HepG2 (cell line): ENCODE measurements around the gene HBEGF. TPM values are rescaled to one million over a fixed set of nuclear protein-coding genes. Genes with fewer than 3 reads are reported as not detected.
A peak's percentile ranks its signal among the peaks of the same experiment; 100 is the strongest.

Source experiments
- ATAC-seq: fragments of 200-7000 bp; cut with Tn5 transposase; 3 replicates; pipeline ENCODE4 v1.9.1; 2020; ENCODE audit warnings: mild to moderate bottlenecking, moderate library complexity
- BruUV-seq: library from RNA; stranded (reverse); fragments of 400-500 nt; replicated peaks from 2 replicates; lab custom pipeline; 2021; lab: Mats Ljungman, UMichigan
- CTCF ChIA-PET: fragments of 300-600 bp; formaldehyde crosslinking; extraction: SDS; loops from one replicate; lab custom pipeline; 2021; ENCODE audit warnings: low total read pairs, inconsistent platforms, low intra/inter-chr PET ratio; lab: Yijun Ruan, JAX
- POLR2A ChIA-PET: fragments of 350-600 bp; sonication (Branson Sonifier 250); formaldehyde crosslinking; loops from one replicate; lab custom pipeline; 2020; ENCODE audit warnings: antibody characterized with exemption, inconsistent platforms; lab: Yijun Ruan, JAX
- DNase-seq: peaks from one replicate; pipeline ENCODE4 v3.0.0-alpha.2; 2015; ENCODE audit warnings: low spot score
- FAIRE-seq: peaks from 3 replicates; lab custom pipeline; 2011; peaks lifted over from hg19 to GRCh38; lab: Jason Lieb, UNC
- H2AFZ ChIP-seq: one replicate; pipeline ENCODE4 v1.6.1; 2011; ENCODE audit warnings: low read length, inconsistent platforms
- H3K27ac ChIP-seq: fragments of 300-600 bp; 3 replicates; pipeline ENCODE4 v1.8.0; 2011; ENCODE audit warnings: mixed run types, mild to moderate bottlenecking, mixed read lengths, low read length, inconsistent platforms; ENCODE audit not compliant: insufficient read depth; ENCODE audit errors: extremely low read length
- H3K27me3 ChIP-seq, 2 experiments: fragments of 200-600 bp in 1 of 2; 2 replicates in 1 of 2; 3 replicates in 1 of 2; pipeline versions ENCODE4 v1.6.0 to v1.8.0; 2011; ENCODE audit warnings: low read length in 2 of 2, mild to moderate bottlenecking in 2 of 2, moderate library complexity in 2 of 2, inconsistent platforms in 1 of 2; ENCODE audit not compliant: insufficient read depth in 2 of 2, control insufficient read depth in 1 of 2
- H3K36me3 ChIP-seq, 2 experiments: fragments of 200-600 bp in 1 of 2; replicated peaks in 1 of 2; 2 replicates in 1 of 2; 3 replicates in 1 of 2; pipeline versions ENCODE4 v1.5.1 to v1.8.0; 2011; ENCODE audit warnings: low read length in 2 of 2, inconsistent platforms in 1 of 2; ENCODE audit not compliant: insufficient read depth in 2 of 2, control insufficient read depth in 1 of 2
- H3K4me1 ChIP-seq: 2 replicates; pipeline ENCODE4 v1.5.1; 2012; ENCODE audit warnings: low read length, inconsistent platforms; ENCODE audit not compliant: insufficient read depth
- H3K4me2 ChIP-seq: 2 replicates; pipeline ENCODE4 v1.6.0; 2011; ENCODE audit warnings: low read depth, low read length, inconsistent platforms
- H3K4me3 ChIP-seq, 3 experiments: fragments of 200-600 bp in 1 of 3; sonication (generic), shearing (Covaris generic) in 1 of 3; replicated peaks in 1 of 3; 2 replicates each; pipeline ENCODE4 v1.5.1; 2011 to 2016; ENCODE audit warnings: low read length in 3 of 3, inconsistent platforms in 2 of 3, low read depth in 2 of 3, mild to moderate bottlenecking in 2 of 3, control low read depth in 1 of 3, mixed read lengths in 1 of 3; ENCODE audit not compliant: insufficient read depth in 1 of 3
- H3K79me2 ChIP-seq: one replicate; pipeline ENCODE4 v1.6.1; 2011; ENCODE audit warnings: low read length, inconsistent platforms; ENCODE audit not compliant: insufficient read depth
- H3K9ac ChIP-seq: 2 replicates; pipeline ENCODE4 v1.6.0; 2011; ENCODE audit warnings: mild to moderate bottlenecking, low read depth, low read length, inconsistent platforms; ENCODE audit not compliant: insufficient read depth
- H3K9me3 ChIP-seq: 2 replicates; pipeline ENCODE4 v1.5.1; 2012; ENCODE audit warnings: mild to moderate bottlenecking, low read length
- H4K20me1 ChIP-seq: 2 replicates; pipeline ENCODE4 v1.6.0; 2011; ENCODE audit warnings: inconsistent platforms, mild to moderate bottlenecking, low read length, moderate library complexity; ENCODE audit not compliant: insufficient read depth
- AHDC1 ChIP-seq: sonication (generic); formaldehyde crosslinking; IDR thresholded peaks from 2 replicates; pipeline ENCODE4 v1.5.1; 2020; ENCODE audit warnings: mild to moderate bottlenecking, missing genetic modification reagents, borderline replicate concordance
- FOSL2 ChIP-seq: sonication (generic); formaldehyde crosslinking; IDR thresholded peaks from 2 replicates; pipeline ENCODE4 v1.4.0; 2020; ENCODE audit warnings: missing genetic modification reagents
- JUN ChIP-seq: sonication (generic); formaldehyde crosslinking; IDR thresholded peaks from 2 replicates; pipeline ENCODE4 v1.4.0; 2020; ENCODE audit warnings: mild to moderate bottlenecking, missing genetic modification reagents
- MBD4 ChIP-seq: IDR thresholded peaks from 2 replicates; pipeline ENCODE4 v1.6.1; 2012; ENCODE audit warnings: low read length, inconsistent platforms, borderline replicate concordance
- NR2C2 ChIP-seq: sonication (generic); formaldehyde crosslinking; IDR thresholded peaks from 2 replicates; pipeline ENCODE4 v1.4.0; 2020; ENCODE audit warnings: missing genetic modification reagents, mild to moderate bottlenecking, moderate library complexity, borderline replicate concordance
- PATZ1 ChIP-seq: sonication (generic); formaldehyde crosslinking; IDR thresholded peaks from 2 replicates; pipeline ENCODE4 v1.4.0; 2020; ENCODE audit warnings: missing genetic modification reagents
- SOX5 ChIP-seq: IDR thresholded peaks from 2 replicates; pipeline ENCODE4 v1.6.1; 2016; ENCODE audit warnings: borderline replicate concordance
- ZBTB7B ChIP-seq: sonication (generic); formaldehyde crosslinking; IDR thresholded peaks from 2 replicates; pipeline ENCODE4 v1.4.0; 2020; ENCODE audit warnings: missing genetic modification reagents
- ZNF264 ChIP-seq: sonication (generic); formaldehyde crosslinking; IDR thresholded peaks from 2 replicates; pipeline ENCODE4 v1.4.0; 2020; ENCODE audit warnings: missing genetic modification reagents
- ZNF776 ChIP-seq: sonication (generic); formaldehyde crosslinking; IDR thresholded peaks from 2 replicates; pipeline ENCODE4 v1.4.0; 2020; ENCODE audit warnings: mild to moderate bottlenecking, missing genetic modification reagents
- ZZZ3 ChIP-seq: sonication (generic); formaldehyde crosslinking; IDR thresholded peaks from 2 replicates; pipeline ENCODE4 v1.4.0; 2020; ENCODE audit warnings: missing genetic modification reagents, mild to moderate bottlenecking, borderline replicate concordance
- WGBS: methylation state at CpG from one replicate; pipeline ENCODE4 v1.1.6; 2017; ENCODE audit warnings: low lambda C conversion rate; 5-methylcytosine and 5-hydroxymethylcytosine counted together
- in situ Hi-C: cut with HindIII; loops from 2 replicates; pipeline ENCODE4 v1.10.0; 2017; ENCODE audit warnings: low pct_unique_long_range_greater_than_20kb; ENCODE audit not compliant: extremely low pct_ligation_motif_present
- intact Hi-C: fragments of 100-400 bp; cut with micrococcal nuclease; formaldehyde crosslinking; loops from one replicate; pipeline ENCODE4 v1.10.0; 2022; ENCODE audit not compliant: unreplicated experiment
- polyA plus RNA-seq, 8 experiments: library from polyadenylated mRNA; depleted of rRNA in 3 of 8; stranded (reverse) in 7 of 8; unstranded in 1 of 8; fragments of >200 nt; fragmentation: Illumina TruSeq in 4 of 8; extraction: Trizol in 4 of 8; gene quantifications; 2 replicates each; pipeline versions ENCODE4 v1.2.1 to v1.2.3, GENCODE V29; 2011 to 2016; ENCODE audit warnings: low read depth in 4 of 8, missing spikeins in 1 of 8, mixed read lengths in 1 of 8; ENCODE audit not compliant: insufficient read depth in 1 of 8
- total RNA-seq, 5 experiments: library from RNA; depleted of rRNA; stranded (reverse); fragments of >200 nt; fragmentation: Illumina TruSeq; extraction: Trizol; gene quantifications; 2 replicates each; pipeline ENCODE4 v1.2.3, GENCODE V29; 2016; ENCODE audit warnings: low read depth in 1 of 5

HBEGF gene
- total and polyA plus RNA-seq, 2 of the 13 experiments (the other 11 are each of a cell fraction or from before 2014, with no cell fraction given), result 1.7 to 5.0 TPM

GRCh38 chr5:140345919-140346347, 470 bp downstream of the HBEGF start (continued):
- TF ChIP-seq ZBTB7B (CRISPR knock-in tag), result peak; percentile 77; the same call in 1 of the 2 replicates
- no peak for TF ChIP-seq ZNF264 (CRISPR knock-in tag)
- TF ChIP-seq JUN (CRISPR knock-in tag), result no peak
- TF ChIP-seq ZNF776 (CRISPR knock-in tag), result no peak

GRCh38 chr5:140344683-140345423, 1.6 kb downstream of the HBEGF start:
- ATAC-seq, result peak; percentile 22
- peak overlapping the region; percentile 99 for H3K4me2 ChIP-seq
- WGBS, result 45% methylated on average over 4 of the region's 4 CpGs
- TSS peak; percentile 66 for BruUV-seq
- H3K36me3 ChIP-seq, result peaks cover 0 to 3% of the 10 kb centered on the region in 2 experiments; a peak in 4 of 5 replicates
- peaks cover 50% of the 10 kb centered on the region for H3K4me1 ChIP-seq
- no peak overlapping the region for H2AFZ ChIP-seq
- CTCF ChIA-PET, result no interaction called here
- intact Hi-C loops (loop anchor here (5.0 kb wide), 3 partner anchors 53 to 173 kb away; no protein-coding TSS in a partner anchor), in situ Hi-C loops (no loop called here)
- peak overlapping the region in 2 of 3 experiments; percentile 81; a peak in 1 of 6 replicates for H3K4me3 ChIP-seq
- no peak overlapping the region for H3K9ac ChIP-seq
- POLR2A ChIA-PET, result interaction anchor here (0.6 to 2.3 kb wide), 3 partner anchors 10 to 100 kb away, joined by 5 to 19 read pairs (median 17); no protein-coding TSS in a partner anchor
- TF ChIP-seq MBD4, result no peak
- TF ChIP-seq ZZZ3 (CRISPR knock-in tag), result no peak
- no peak for TF ChIP-seq AHDC1 (CRISPR knock-in tag)
- TF ChIP-seq NR2C2 (CRISPR knock-in tag), result no peak
- peak; percentile 72 for TF ChIP-seq FOSL2
- TF ChIP-seq PATZ1, result 0 out of 2 replicates have a peak, but pooled peaks have one; percentile 14
- TF ChIP-seq SOX5 (CRISPR knock-in tag), result no peak
- TF ChIP-seq, all 625 proteins: peak for 2
- no peaks in the 10 kb centered on the region for H3K9me3 ChIP-seq
- DNase-seq (no peak), FAIRE-seq (no peak)
- H3K79me2 ChIP-seq, result no peaks in the 10 kb centered on the region
- H3K27ac ChIP-seq, result no peak overlapping the region
- H3K27me3 ChIP-seq, result 0 out of 5 replicates have a peak, but pooled peaks cover 0 to 7% of the 10 kb centered on the region in 2 experiments
- no peaks in the 10 kb centered on the region for H4K20me1 ChIP-seq
